ENCODE measurements around the gene CTU1. TPM values are rescaled to one million over a fixed set of nuclear protein-coding genes. Genes with fewer than 3 reads are reported as not detected.

The CTU1 gene
- total RNA-seq, 4 donors from 2014 or later = 7.1 to 14.2 (median 9.5) TPM

DNA sequence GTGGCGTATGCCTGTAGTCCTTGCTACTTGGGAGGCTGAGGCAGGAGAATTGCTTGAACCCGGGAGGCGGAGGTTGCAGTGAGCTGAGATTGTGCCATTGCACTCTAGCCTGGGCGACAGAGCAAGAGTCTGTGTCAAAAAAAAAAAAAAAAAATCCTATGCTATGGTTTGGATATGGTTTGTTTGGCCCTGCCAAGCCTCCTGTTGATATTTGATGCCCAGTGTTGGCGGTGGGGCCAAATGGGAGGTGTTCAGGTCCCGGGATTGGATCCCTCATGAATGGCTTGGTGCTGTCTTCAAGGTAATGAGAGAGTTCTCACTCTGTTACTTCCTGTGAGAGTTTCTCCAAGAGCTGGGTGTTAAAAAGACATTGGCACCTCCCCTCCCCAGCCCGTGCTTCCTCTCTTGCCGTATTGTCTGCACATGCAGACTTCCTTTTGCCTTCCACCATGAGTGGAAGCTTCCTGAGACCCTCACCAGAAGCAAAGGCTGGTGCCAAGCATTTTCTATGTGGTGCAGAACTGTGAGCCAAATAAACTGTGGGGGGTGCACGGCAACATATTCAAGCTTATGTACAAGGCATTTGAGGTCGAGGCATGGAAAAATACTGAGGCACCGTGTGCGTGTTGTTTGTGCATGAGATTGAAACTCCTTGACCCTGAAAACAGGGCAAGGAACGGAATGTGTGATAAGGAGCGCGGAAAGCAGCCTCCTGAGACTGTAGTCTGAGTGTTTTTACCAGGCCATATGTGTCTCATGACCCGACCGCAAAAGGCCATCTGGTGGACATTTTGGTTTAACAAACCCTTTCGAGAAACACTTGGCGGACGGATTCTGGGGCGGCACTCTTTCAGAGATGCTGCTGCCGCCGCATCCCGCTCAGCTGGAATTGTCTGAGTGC, 23.8 kb upstream of the CTU1 start:
- no peak for DNase-seq (ENCODE audit: low spot score)
- peak; percentile 58 for ATAC-seq (ENCODE audit: low FRiP score)
- TF ChIP-seq, protein P1, sequence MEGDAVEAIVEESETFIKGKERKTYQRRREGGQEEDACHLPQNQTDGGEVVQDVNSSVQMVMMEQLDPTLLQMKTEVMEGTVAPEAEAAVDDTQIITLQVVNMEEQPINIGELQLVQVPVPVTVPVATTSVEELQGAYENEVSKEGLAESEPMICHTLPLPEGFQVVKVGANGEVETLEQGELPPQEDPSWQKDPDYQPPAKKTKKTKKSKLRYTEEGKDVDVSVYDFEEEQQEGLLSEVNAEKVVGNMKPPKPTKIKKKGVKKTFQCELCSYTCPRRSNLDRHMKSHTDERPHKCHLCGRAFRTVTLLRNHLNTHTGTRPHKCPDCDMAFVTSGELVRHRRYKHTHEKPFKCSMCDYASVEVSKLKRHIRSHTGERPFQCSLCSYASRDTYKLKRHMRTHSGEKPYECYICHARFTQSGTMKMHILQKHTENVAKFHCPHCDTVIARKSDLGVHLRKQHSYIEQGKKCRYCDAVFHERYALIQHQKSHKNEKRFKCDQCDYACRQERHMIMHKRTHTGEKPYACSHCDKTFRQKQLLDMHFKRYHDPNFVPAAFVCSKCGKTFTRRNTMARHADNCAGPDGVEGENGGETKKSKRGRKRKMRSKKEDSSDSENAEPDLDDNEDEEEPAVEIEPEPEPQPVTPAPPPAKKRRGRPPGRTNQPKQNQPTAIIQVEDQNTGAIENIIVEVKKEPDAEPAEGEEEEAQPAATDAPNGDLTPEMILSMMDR (IDR thresholded peaks at IDR 0.05) = no peak

DNA sequence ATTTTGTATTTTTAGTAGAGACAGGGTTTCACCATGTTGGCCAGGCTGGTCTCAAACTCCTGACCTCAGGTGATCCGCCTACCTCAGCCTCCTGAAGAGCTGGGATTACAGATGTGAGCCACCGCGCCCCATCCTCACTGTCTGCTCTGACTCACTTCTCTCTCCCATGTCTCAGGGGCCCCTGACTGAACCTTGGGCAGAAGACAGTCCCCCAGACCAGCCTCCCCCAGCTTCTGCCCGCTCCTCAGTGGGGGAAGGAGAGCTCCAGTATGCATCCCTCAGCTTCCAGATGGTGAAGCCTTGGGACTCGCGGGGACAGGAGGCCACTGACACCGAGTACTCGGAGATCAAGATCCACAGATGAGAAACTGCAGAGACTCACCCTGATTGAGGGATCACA, 21.5 kb upstream of the CTU1 start:
- TF ChIP-seq, protein P1 (IDR thresholded peaks at IDR 0.05) = no peak
- no peak for DNase-seq (ENCODE audit: low spot score)
- no peak for ATAC-seq (ENCODE audit: low FRiP score)

DNA sequence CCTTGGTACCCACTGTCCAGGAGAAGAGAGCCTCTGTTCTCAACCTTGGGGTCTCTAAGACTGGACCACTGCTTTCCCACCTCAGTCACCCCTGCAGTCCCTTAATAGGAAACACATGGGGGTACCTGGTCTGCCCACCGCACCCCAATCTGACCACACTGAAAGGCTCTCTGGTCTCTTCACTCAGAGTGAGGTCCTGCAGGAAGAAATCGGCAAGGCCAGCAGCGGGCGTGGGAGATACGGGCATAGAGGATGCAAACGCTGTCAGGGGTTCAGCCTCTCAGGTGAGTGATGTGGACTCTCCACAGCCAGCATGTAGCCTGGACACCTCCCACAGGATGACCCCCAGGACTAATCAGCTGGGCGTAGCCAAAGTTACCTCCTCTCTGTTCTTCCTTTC, 20.0 kb upstream of the CTU1 start:
- DNase-seq (ENCODE audit: low spot score) = no peak
- TF ChIP-seq, protein P1 (IDR thresholded peaks at IDR 0.05) = no peak
- no peak for ATAC-seq (ENCODE audit: low FRiP score)

DNA sequence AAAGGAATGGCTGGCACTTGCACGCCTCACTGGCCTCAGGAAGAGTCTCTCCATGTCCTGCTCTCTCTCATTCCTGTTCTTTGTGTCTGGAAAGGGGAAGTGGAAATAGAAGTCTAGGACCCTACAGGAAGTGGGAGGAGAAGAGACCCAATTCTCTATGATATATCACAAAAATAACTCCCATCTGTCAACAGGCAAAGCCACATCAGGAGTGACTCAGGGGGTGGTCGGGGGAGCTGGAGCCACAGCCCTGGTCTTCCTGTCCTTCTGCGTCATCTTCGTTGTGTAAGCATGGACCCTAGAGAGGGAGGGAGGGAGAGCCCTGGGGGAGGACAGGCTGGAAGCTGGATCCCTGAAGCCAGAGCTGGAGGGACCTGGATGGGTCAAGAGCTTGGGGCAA, 19.5 kb upstream of the CTU1 start:
- DNase-seq (ENCODE audit: low spot score) (no peak), ATAC-seq (ENCODE audit: low FRiP score) (no peak)
- TF ChIP-seq, protein P1 (IDR thresholded peaks at IDR 0.05) = no peak

DNA sequence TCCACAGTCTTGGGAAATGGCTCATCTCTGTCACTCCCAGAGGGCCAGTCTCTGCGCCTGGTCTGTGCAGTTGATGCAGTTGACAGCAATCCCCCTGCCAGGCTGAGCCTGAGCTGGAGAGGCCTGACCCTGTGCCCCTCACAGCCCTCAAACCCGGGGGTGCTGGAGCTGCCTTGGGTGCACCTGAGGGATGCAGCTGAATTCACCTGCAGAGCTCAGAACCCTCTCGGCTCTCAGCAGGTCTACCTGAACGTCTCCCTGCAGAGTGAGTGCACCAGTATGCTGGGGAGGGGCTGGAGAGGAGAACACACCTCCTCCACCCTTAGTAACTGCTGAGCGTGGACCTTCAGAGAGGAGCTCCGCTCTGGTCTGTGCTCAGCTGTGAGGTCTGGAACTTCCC, 18.8 kb upstream of the CTU1 start:
- no peak for DNase-seq (ENCODE audit: low spot score)
- TF ChIP-seq, protein P1 (IDR thresholded peaks at IDR 0.05) = no peak
- ATAC-seq (ENCODE audit: low FRiP score) = no peak

DNA sequence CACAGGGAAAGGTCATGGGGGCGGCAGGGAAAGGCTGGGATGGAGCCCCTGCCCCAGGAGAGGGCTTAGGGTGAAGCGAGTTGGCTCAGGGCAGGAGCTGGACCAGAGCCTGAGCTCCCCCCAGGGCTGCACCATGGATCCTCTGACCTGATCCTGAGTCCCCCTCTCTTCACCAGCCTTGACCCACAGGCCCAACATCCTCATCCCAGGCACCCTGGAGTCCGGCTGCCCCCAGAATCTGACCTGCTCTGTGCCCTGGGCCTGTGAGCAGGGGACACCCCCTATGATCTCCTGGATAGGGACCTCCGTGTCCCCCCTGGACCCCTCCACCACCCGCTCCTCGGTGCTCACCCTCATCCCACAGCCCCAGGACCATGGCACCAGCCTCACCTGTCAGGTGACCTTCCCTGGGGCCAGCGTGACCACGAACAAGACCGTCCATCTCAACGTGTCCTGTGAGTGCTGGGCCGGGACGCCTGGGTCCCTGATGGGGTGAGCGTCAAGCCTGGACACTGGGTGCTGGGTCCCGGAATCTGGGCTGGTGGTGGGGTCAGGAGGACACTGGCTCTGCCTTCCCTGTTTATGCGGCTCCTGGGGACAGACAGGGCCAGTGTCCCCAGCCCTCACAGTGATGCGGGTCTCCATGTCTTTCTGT, 17.3 kb upstream of the CTU1 start:
- TF ChIP-seq, protein P1 (IDR thresholded peaks at IDR 0.05) = no peak
- DNase-seq (ENCODE audit: low spot score) = no peak
- ATAC-seq (ENCODE audit: low FRiP score) = no peak

Measured in omental fat pad (tissue), 4 donors.